GM23338 (cell line): ENCODE measurements around the gene CD58. TPM values are rescaled to one million over a fixed set of nuclear protein-coding genes. Genes with fewer than 3 reads are reported as not detected.

Experiments used
- ATAC-seq: fragments of 200-7000 bp; cut with Tn5 transposase; 3 replicates; pipeline ENCODE4 v1.9.1; 2020
- DNase-seq: peaks from one replicate; pipeline ENCODE4 v3.0.0-alpha.2; 2015; ENCODE audit warnings: low spot score
- H2AFZ ChIP-seq: fragments of 200-600 bp; sonication (generic); 2 replicates; pipeline ENCODE4 v1.8.0; 2016; ENCODE audit warnings: antibody characterized with exemption, mild to moderate bottlenecking, moderate library complexity
- H3F3A ChIP-seq: fragments of 200-600 bp; sonication (generic); replicated peaks from 2 replicates; pipeline ENCODE4 v1.8.0; 2017; ENCODE audit warnings: antibody characterized with exemption, mixed run types, low read depth
- H3K27ac ChIP-seq: fragments of 200-600 bp; sonication (generic); 2 replicates; pipeline ENCODE4 v1.6.1; 2016; ENCODE audit warnings: low read depth
- H3K27me3 ChIP-seq: fragments of 200-600 bp; sonication (generic); 2 replicates; pipeline ENCODE4 v1.8.0; 2016; ENCODE audit warnings: mild to moderate bottlenecking, mixed run types, moderate library complexity; ENCODE audit not compliant: insufficient read depth
- H3K36me3 ChIP-seq: fragments of 200-600 bp; sonication (generic); 2 replicates; pipeline ENCODE4 v1.8.0; 2016; ENCODE audit warnings: mild to moderate bottlenecking; ENCODE audit not compliant: insufficient read depth
- H3K4me1 ChIP-seq: fragments of 200-600 bp; sonication (generic); 2 replicates; pipeline ENCODE4 v1.8.0; 2016; ENCODE audit warnings: mild to moderate bottlenecking, moderate library complexity; ENCODE audit not compliant: insufficient read depth
- H3K4me2 ChIP-seq: fragments of 200-600 bp; sonication (generic); 2 replicates; pipeline ENCODE4 v1.7.1; 2017; ENCODE audit warnings: mixed run types
- H3K4me3 ChIP-seq: fragments of 200-600 bp; sonication (generic); 2 replicates; pipeline ENCODE4 v1.6.1; 2016; ENCODE audit warnings: mixed run types
- H3K79me2 ChIP-seq: fragments of 200-600 bp; sonication (generic); replicated peaks from 2 replicates; pipeline ENCODE4 v1.8.0; 2017; ENCODE audit warnings: mild to moderate bottlenecking; ENCODE audit not compliant: insufficient read depth
- H3K9me2 ChIP-seq: fragments of 200-600 bp; sonication (generic); 2 replicates; pipeline ENCODE4 v1.8.0; 2017; ENCODE audit not compliant: insufficient read depth
- H4K20me1 ChIP-seq: fragments of 200-600 bp; sonication (generic); replicated peaks from 2 replicates; pipeline ENCODE4 v1.8.0; 2017; ENCODE audit warnings: mild to moderate bottlenecking; ENCODE audit not compliant: insufficient read depth
- H3K27ac Mint-ChIP-seq: 2 replicates; pipeline ENCODE4 v1.8.0; 2020; ENCODE audit warnings: inconsistent platforms, mild to moderate bottlenecking, moderate library complexity, mixed read lengths
- H3K27me3 Mint-ChIP-seq: 3 replicates; pipeline ENCODE4 v1.8.0; 2022; ENCODE audit warnings: low read depth, mild to moderate bottlenecking, moderate library complexity, mixed read lengths, inconsistent platforms; ENCODE audit not compliant: insufficient read depth, poor library complexity
- H3K36me3 Mint-ChIP-seq: 3 replicates; pipeline ENCODE4 v1.8.0; 2021; ENCODE audit warnings: low read depth, mild to moderate bottlenecking, inconsistent platforms, moderate library complexity, mixed read lengths
- H3K4me1 Mint-ChIP-seq: 3 replicates; pipeline ENCODE4 v1.8.0; 2020; ENCODE audit warnings: mild to moderate bottlenecking, inconsistent platforms, mixed read lengths
- H3K4me3 Mint-ChIP-seq: 3 replicates; pipeline ENCODE4 v1.8.0; 2021; ENCODE audit warnings: moderate library complexity, mild to moderate bottlenecking, inconsistent platforms, mixed read lengths
- H3K9me3 Mint-ChIP-seq: 3 replicates; pipeline ENCODE4 v1.8.0; 2020; ENCODE audit warnings: moderate library complexity, mild to moderate bottlenecking, inconsistent platforms, mixed read lengths
- CREB1 ChIP-seq: fragments of 250-450 bp; sonication (Bioruptor Pico); IDR thresholded peaks from 2 replicates; pipeline ENCODE4 v1.5.0; 2020; ENCODE audit warnings: low read depth, mild to moderate bottlenecking, moderate library complexity
- EZH2 ChIP-seq: fragments of 200-600 bp; sonication (generic); IDR thresholded peaks from one replicate; pipeline ENCODE4 v1.8.0; 2017; ENCODE audit warnings: antibody characterized with exemption, mild to moderate bottlenecking, low read depth; ENCODE audit not compliant: unreplicated experiment
- JUNB ChIP-seq: IDR thresholded peaks from one replicate; pipeline ENCODE4 v1.6.1; 2016; ENCODE audit warnings: antibody characterized with exemption; ENCODE audit not compliant: unreplicated experiment
- NANOG ChIP-seq: IDR thresholded peaks from 2 replicates; pipeline ENCODE4 v1.6.1; 2016; ENCODE audit warnings: antibody characterized with exemption, borderline replicate concordance
- STAT1 ChIP-seq: IDR thresholded peaks from one replicate; pipeline ENCODE4 v1.6.1; 2016; ENCODE audit warnings: antibody characterized with exemption; ENCODE audit not compliant: unreplicated experiment
- ZNF114 ChIP-seq: fragments of 250-450 bp; sonication (Bioruptor Pico); IDR thresholded peaks from 2 replicates; pipeline ENCODE4 v1.5.0; 2020; ENCODE audit warnings: mild to moderate bottlenecking, moderate library complexity
- ZNF331 ChIP-seq: fragments of 250-450 bp; sonication (Bioruptor Pico); IDR thresholded peaks from 2 replicates; pipeline ENCODE4 v1.5.0; 2020; ENCODE audit warnings: low read depth, mild to moderate bottlenecking, moderate library complexity
- polyA plus RNA-seq: library from polyadenylated mRNA; unstranded; fragments of >200 nt; fragmentation: Nextera tagmentation; extraction: Ambion mirVana; gene quantifications from 2 replicates; pipeline ENCODE4 v1.2.1, GENCODE V29; 2016
- total RNA-seq: library from RNA; depleted of rRNA; stranded (reverse); fragments of >200 nt; shearing (Covaris generic); gene quantifications from 2 replicates; pipeline ENCODE4 v1.2.3, GENCODE V29; 2014
- TF ChIP-seq, protein P1 (sequence below): fragments of 250-450 bp; sonication (Bioruptor Pico); IDR thresholded peaks from 2 replicates; pipeline ENCODE4 v1.5.0; 2020; ENCODE audit warnings: mild to moderate bottlenecking, moderate library complexity
- TF ChIP-seq, protein P2 (sequence below), 2 experiments: fragments of 200-600 bp in 1 of 2; sonication (generic) in 1 of 2; conservative IDR thresholded peaks; 2 replicates each; pipeline versions ENCODE4 v1.5.1 to v1.6.1; 2016 to 2017; ENCODE audit warnings: antibody characterized with exemption in 2 of 2, low read depth in 2 of 2, mild to moderate bottlenecking in 2 of 2, moderate library complexity in 1 of 2
- TF ChIP-seq, protein P3 (sequence below): IDR thresholded peaks from 2 replicates; pipeline ENCODE4 v1.6.1; 2016; ENCODE audit warnings: antibody characterized with exemption

Gene CD58
- total and polyA plus RNA-seq, 2 experiments from 2014 or later = 9.2 to 12.5 TPM

DNA sequence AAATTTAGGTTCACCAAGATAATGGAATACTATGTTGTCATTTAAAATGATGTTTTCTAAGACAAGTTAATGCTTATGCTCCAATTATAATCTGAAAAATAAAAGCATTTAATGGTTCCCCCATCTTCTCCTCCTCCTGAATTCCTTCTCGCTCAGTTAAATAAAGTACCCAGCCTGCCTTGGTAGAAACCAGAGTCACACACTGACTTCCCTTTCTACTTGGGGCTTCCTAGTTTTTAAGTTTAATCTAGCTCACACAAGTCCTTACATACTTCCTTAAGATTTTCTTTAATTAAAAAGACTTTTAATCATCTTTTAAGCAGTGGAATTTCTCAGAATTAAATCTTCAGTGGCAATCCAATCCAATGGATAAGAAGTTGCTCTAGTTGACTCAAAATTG is 32.9 kb downstream of the CD58 start:
- DNase-seq = no peak
- H3K4me1 Mint-ChIP-seq = no peaks in the 10 kb centered on the region
- H4K20me1 ChIP-seq = no peaks in the 10 kb centered on the region
- H3K4me3 ChIP-seq = no peak overlapping the region
- no peak overlapping the region for H3K27ac Mint-ChIP-seq
- H3K9me2 ChIP-seq = no peaks in the 10 kb centered on the region
- H3K27me3 ChIP-seq = no peaks in the 10 kb centered on the region
- no peaks in the 10 kb centered on the region for H3K79me2 ChIP-seq
- no peaks in the 10 kb centered on the region for H3K9me3 Mint-ChIP-seq
- TF ChIP-seq EZH2 (no peak), ZNF331 (CRISPR knock-in tag) (no peak)
- no peak overlapping the region for H3K4me2 ChIP-seq
- H3K27ac ChIP-seq = no peak overlapping the region
- H2AFZ ChIP-seq = no peak overlapping the region
- no peaks in the 10 kb centered on the region for H3F3A ChIP-seq
- H3K27me3 Mint-ChIP-seq = no peaks in the 10 kb centered on the region
- no peak overlapping the region for H3K4me3 Mint-ChIP-seq
- H3K36me3 Mint-ChIP-seq = peaks cover 22% of the 10 kb centered on the region
- ATAC-seq = no peak
- H3K4me1 ChIP-seq = no peaks in the 10 kb centered on the region
- no peaks in the 10 kb centered on the region for H3K36me3 ChIP-seq

DNA sequence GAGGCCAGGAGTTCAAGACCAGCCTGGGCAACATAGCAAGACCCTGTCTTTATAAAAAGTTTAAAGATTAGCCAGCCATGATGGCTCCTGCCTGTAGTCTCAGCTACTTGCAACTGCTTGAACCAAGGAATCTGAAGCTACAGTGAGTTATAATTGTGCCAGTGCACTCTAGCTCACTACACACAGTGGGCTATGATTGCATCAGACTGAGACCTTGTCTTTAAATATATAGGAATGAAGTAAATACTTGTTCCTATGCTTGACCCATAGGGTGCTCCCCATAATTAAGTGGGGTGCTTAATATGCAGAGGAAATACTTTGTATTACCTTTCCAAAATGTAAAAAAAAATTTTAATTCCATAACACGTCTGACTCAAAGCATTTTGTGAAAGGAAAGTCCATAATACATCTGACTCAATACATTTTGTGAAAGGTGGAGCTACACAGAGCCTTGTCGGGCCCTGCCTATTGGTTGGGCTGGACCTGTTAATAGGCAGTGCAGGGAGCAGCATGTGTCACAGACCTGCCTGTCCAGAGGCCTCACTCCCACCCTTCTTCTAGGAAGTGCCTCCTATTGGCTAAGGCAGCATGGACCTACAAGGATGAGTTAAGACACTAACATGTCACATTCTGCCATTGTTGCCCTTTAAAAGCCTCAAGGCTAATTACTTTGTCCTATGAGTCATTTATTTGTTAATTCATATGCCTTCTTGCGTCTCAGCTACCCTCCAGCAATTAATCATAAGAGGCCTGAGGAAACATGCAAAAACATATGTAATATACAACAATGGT is 33.6 kb downstream of the CD58 start:
- Histone ChIP-seq H3K4me3 (no peak overlapping the region), H3F3A (no peaks in the 10 kb centered on the region), H3K4me1 (no peaks in the 10 kb centered on the region), H2AFZ (no peak overlapping the region), H3K4me2 (no peak overlapping the region), H3K27ac (no peak overlapping the region), H4K20me1 (no peaks in the 10 kb centered on the region), H3K9me2 (no peaks in the 10 kb centered on the region), H3K36me3 (no peaks in the 10 kb centered on the region), H3K27me3 (no peaks in the 10 kb centered on the region), H3K79me2 (no peaks in the 10 kb centered on the region)
- no peaks in the 10 kb centered on the region for H3K4me1 Mint-ChIP-seq
- H3K36me3 Mint-ChIP-seq = peaks cover 24% of the 10 kb centered on the region
- H3K9me3 Mint-ChIP-seq = no peaks in the 10 kb centered on the region
- ATAC-seq = no peak
- no peak overlapping the region for H3K4me3 Mint-ChIP-seq
- no peak overlapping the region for H3K27ac Mint-ChIP-seq
- DNase-seq = no peak
- no peaks in the 10 kb centered on the region for H3K27me3 Mint-ChIP-seq
- TF ChIP-seq, protein P1, sequence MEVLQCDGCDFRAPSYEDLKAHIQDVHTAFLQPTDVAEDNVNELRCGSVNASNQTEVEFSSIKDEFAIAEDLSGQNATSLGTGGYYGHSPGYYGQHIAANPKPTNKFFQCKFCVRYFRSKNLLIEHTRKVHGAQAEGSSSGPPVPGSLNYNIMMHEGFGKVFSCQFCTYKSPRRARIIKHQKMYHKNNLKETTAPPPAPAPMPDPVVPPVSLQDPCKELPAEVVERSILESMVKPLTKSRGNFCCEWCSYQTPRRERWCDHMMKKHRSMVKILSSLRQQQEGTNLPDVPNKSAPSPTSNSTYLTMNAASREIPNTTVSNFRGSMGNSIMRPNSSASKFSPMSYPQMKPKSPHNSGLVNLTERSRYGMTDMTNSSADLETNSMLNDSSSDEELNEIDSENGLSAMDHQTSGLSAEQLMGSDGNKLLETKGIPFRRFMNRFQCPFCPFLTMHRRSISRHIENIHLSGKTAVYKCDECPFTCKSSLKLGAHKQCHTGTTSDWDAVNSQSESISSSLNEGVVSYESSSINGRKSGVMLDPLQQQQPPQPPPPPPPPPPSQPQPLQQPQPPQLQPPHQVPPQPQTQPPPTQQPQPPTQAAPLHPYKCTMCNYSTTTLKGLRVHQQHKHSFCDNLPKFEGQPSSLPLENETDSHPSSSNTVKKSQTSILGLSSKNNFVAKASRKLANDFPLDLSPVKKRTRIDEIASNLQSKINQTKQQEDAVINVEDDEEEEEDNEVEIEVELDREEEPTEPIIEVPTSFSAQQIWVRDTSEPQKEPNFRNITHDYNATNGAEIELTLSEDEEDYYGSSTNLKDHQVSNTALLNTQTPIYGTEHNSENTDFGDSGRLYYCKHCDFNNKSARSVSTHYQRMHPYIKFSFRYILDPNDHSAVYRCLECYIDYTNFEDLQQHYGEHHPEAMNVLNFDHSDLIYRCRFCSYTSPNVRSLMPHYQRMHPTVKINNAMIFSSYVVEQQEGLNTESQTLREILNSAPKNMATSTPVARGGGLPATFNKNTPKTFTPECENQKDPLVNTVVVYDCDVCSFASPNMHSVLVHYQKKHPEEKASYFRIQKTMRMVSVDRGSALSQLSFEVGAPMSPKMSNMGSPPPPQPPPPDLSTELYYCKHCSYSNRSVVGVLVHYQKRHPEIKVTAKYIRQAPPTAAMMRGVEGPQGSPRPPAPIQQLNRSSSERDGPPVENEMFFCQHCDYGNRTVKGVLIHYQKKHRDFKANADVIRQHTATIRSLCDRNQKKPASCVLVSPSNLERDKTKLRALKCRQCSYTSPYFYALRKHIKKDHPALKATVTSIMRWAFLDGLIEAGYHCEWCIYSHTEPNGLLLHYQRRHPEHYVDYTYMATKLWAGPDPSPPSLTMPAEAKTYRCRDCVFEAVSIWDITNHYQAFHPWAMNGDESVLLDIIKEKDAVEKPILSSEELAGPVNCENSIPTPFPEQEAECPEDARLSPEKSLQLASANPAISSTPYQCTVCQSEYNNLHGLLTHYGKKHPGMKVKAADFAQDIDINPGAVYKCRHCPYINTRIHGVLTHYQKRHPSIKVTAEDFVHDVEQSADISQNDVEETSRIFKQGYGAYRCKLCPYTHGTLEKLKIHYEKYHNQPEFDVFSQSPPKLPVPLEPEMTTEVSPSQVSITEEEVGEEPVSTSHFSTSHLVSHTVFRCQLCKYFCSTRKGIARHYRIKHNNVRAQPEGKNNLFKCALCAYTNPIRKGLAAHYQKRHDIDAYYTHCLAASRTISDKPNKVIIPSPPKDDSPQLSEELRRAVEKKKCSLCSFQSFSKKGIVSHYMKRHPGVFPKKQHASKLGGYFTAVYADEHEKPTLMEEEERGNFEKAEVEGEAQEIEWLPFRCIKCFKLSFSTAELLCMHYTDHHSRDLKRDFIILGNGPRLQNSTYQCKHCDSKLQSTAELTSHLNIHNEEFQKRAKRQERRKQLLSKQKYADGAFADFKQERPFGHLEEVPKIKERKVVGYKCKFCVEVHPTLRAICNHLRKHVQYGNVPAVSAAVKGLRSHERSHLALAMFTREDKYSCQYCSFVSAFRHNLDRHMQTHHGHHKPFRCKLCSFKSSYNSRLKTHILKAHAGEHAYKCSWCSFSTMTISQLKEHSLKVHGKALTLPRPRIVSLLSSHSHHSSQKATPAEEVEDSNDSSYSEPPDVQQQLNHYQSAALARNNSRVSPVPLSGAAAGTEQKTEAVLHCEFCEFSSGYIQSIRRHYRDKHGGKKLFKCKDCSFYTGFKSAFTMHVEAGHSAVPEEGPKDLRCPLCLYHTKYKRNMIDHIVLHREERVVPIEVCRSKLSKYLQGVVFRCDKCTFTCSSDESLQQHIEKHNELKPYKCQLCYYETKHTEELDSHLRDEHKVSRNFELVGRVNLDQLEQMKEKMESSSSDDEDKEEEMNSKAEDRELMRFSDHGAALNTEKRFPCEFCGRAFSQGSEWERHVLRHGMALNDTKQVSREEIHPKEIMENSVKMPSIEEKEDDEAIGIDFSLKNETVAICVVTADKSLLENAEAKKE (CRISPR knock-in tag) = no peak
- TF ChIP-seq, protein P2, sequence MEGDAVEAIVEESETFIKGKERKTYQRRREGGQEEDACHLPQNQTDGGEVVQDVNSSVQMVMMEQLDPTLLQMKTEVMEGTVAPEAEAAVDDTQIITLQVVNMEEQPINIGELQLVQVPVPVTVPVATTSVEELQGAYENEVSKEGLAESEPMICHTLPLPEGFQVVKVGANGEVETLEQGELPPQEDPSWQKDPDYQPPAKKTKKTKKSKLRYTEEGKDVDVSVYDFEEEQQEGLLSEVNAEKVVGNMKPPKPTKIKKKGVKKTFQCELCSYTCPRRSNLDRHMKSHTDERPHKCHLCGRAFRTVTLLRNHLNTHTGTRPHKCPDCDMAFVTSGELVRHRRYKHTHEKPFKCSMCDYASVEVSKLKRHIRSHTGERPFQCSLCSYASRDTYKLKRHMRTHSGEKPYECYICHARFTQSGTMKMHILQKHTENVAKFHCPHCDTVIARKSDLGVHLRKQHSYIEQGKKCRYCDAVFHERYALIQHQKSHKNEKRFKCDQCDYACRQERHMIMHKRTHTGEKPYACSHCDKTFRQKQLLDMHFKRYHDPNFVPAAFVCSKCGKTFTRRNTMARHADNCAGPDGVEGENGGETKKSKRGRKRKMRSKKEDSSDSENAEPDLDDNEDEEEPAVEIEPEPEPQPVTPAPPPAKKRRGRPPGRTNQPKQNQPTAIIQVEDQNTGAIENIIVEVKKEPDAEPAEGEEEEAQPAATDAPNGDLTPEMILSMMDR (conservative IDR thresholded peaks at IDR 0.05; ENCODE audit: low read depth in 2 of 2) = no peak
- TF ChIP-seq CREB1 (CRISPR knock-in tag) = no peak
- TF ChIP-seq ZNF114 (CRISPR knock-in tag) = no peak
- no peak for TF ChIP-seq NANOG
- no peak for TF ChIP-seq EZH2
- TF ChIP-seq STAT1 = no peak
- TF ChIP-seq JUNB = no peak
- TF ChIP-seq, protein P3, sequence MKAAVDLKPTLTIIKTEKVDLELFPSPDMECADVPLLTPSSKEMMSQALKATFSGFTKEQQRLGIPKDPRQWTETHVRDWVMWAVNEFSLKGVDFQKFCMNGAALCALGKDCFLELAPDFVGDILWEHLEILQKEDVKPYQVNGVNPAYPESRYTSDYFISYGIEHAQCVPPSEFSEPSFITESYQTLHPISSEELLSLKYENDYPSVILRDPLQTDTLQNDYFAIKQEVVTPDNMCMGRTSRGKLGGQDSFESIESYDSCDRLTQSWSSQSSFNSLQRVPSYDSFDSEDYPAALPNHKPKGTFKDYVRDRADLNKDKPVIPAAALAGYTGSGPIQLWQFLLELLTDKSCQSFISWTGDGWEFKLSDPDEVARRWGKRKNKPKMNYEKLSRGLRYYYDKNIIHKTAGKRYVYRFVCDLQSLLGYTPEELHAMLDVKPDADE = no peak
